Activated CD4-positive, alpha-beta memory T cell treated with anti-CD3 and anti-CD28 coated beads for 36 hours (primary cell): ENCODE results near the gene KCTD16. TPM values are rescaled to one million over a fixed set of nuclear protein-coding genes. Genes with fewer than 3 reads are reported as not detected.

Experiments
- CTCF ChIA-PET: fragments of 350-600 bp; sonication (Branson Sonifier 250); formaldehyde crosslinking; loops from one replicate; lab custom pipeline; 2021; ENCODE audit warnings: antibody characterized with exemption, inconsistent platforms; lab: Charles Lee
- POLR2A ChIA-PET: fragments of 350-600 bp; sonication (Branson Sonifier 250); formaldehyde crosslinking; loops from one replicate; lab custom pipeline; 2021; ENCODE audit warnings: antibody characterized with exemption; lab: Charles Lee
- DNase-seq: peaks from one replicate; pipeline ENCODE4 v3.0.0-alpha.2; 2020
- H3K27ac Mint-ChIP-seq: one replicate; pipeline ENCODE4 v1.8.0; 2021; ENCODE audit warnings: mixed read lengths
- H3K27me3 Mint-ChIP-seq: one replicate; pipeline ENCODE4 v1.8.0; 2021; ENCODE audit warnings: mixed read lengths
- H3K36me3 Mint-ChIP-seq: one replicate; pipeline ENCODE4 v1.8.0; 2021; ENCODE audit warnings: mixed read lengths
- H3K4me1 Mint-ChIP-seq: one replicate; pipeline ENCODE4 v1.8.0; 2021; ENCODE audit warnings: low read depth, mixed read lengths
- H3K4me3 Mint-ChIP-seq: one replicate; pipeline ENCODE4 v1.8.0; 2021; ENCODE audit warnings: mild to moderate bottlenecking, mixed read lengths
- H3K9me3 Mint-ChIP-seq: one replicate; pipeline ENCODE4 v1.8.0; 2021; ENCODE audit warnings: mixed read lengths
- intact Hi-C: fragments of 100-400 bp; cut with micrococcal nuclease; formaldehyde crosslinking; loops from one replicate; pipeline ENCODE4 v1.15.1; 2023
- total RNA-seq, 2 experiments: library from RNA; stranded (reverse); gene quantifications; one replicate each; pipeline ENCODE4 v1.2.3, GENCODE V29; 2021

Gene KCTD16
- total RNA-seq, 2 experiments from 2014 or later: 0.24 to 0.27 TPM

DNA sequence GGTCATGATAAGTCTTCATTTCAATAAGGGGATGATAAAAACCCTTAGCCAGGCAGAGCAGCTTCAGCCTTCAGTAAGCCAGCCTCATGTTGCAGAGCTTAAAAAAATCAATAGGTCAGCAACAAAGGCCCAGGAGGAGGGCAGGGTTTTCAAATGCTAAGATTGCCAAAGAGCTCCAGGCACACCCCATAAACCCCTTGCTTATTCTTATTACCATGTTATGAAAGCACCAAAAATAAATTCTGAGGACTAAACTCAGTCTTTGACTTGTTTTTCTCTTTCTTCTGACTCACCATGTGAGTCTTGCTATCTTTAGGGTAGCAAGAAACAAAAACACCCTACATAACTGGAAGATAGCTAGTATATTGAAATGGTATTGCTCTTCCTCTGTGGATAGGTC, 317.1 kb downstream of the KCTD16 start:
- ChIA-PET POLR2A (no interaction called here), CTCF (no interaction called here)
- Mint-ChIP-seq H3K27me3 (no peaks in the 10 kb centered on the region), H3K4me3 (no peak overlapping the region), H3K4me1 (no peaks in the 10 kb centered on the region), H3K9me3 (peaks cover 5% of the 10 kb centered on the region), H3K27ac (no peak overlapping the region), H3K36me3 (no peaks in the 10 kb centered on the region)
- intact Hi-C loops: no loop called here
- DNase-seq: no peak

- CTCF ChIA-PET: no interaction called here
- no peaks in the 10 kb centered on the region for H3K4me1 Mint-ChIP-seq
- intact Hi-C loops: no loop called here
- no peaks in the 10 kb centered on the region for H3K36me3 Mint-ChIP-seq
- no peaks in the 10 kb centered on the region for H3K27me3 Mint-ChIP-seq
- no peak for DNase-seq
- H3K27ac Mint-ChIP-seq: no peak overlapping the region
- no peak overlapping the region for H3K4me3 Mint-ChIP-seq
- POLR2A ChIA-PET: no interaction called here
- H3K9me3 Mint-ChIP-seq: peaks cover 6% of the 10 kb centered on the region
These were observed 332.4 kb downstream of the KCTD16 start for GRCh38 chr5:144503123-144503522.

- ChIA-PET POLR2A (no interaction called here), CTCF (no interaction called here)
- DNase-seq: no peak
- intact Hi-C loops: no loop called here
- H3K36me3 Mint-ChIP-seq: no peaks in the 10 kb centered on the region
- no peak overlapping the region for H3K27ac Mint-ChIP-seq
- H3K27me3 Mint-ChIP-seq: no peaks in the 10 kb centered on the region
- H3K4me3 Mint-ChIP-seq: no peak overlapping the region
- no peaks in the 10 kb centered on the region for H3K4me1 Mint-ChIP-seq
- peaks cover 6% of the 10 kb centered on the region for H3K9me3 Mint-ChIP-seq
These were observed 334.4 kb downstream of the KCTD16 start for GRCh38 chr5:144504929-144505577.

DNA sequence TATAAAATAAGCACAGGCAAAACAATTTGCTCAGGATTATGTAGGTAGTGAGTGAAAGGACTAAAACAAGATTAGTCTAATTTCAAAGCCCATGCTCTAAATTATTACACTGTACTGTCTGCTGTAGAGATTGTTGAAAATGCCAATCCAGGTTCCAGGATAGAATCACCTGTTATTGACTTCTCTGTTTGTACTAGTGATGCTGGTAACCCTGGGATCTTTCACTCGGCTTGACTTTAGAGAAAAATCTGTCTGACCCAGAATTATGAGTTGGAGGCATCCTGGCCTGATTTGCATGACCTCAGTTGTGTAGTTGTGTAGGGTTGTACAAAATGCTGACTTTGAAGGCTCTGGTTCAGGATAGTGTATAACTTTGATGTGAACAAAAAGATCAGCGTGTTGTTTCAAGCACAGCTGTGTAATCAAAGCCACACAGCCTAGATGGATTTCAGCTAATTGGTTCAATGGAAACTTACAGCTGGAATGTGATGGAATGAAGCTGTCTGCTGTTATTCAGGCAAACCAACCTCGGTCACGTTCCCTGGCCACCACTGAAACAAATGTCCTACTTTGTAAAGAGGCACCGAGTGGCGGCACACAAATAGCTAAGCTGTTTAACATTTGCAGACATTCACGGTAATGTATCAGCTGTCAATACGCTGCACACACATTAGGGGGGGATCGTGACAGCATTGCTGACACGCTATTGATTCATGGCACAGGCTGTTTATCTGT, 340.3 kb downstream of the KCTD16 start:
- CTCF ChIA-PET: no interaction called here
- intact Hi-C loops: no loop called here
- no peak overlapping the region for H3K27ac Mint-ChIP-seq
- H3K36me3 Mint-ChIP-seq: no peaks in the 10 kb centered on the region
- peaks cover 6% of the 10 kb centered on the region for H3K9me3 Mint-ChIP-seq
- DNase-seq: no peak
- no peak overlapping the region for H3K4me3 Mint-ChIP-seq
- H3K27me3 Mint-ChIP-seq: no peaks in the 10 kb centered on the region
- POLR2A ChIA-PET: no interaction called here
- no peaks in the 10 kb centered on the region for H3K4me1 Mint-ChIP-seq

- CTCF ChIA-PET: no interaction called here
- Mint-ChIP-seq H3K27ac (no peak overlapping the region), H3K4me3 (no peak overlapping the region), H3K36me3 (no peaks in the 10 kb centered on the region), H3K27me3 (no peaks in the 10 kb centered on the region), H3K9me3 (peaks cover 5% of the 10 kb centered on the region), H3K4me1 (no peaks in the 10 kb centered on the region)
- POLR2A ChIA-PET: no interaction called here
- intact Hi-C loops: no loop called here
- no peak for DNase-seq
These were observed 341.0 kb downstream of the KCTD16 start for GRCh38 chr5:144511580-144512072.

- no peak for DNase-seq
- Mint-ChIP-seq H3K27me3 (no peaks in the 10 kb centered on the region), H3K4me1 (no peaks in the 10 kb centered on the region), H3K9me3 (peaks cover 3% of the 10 kb centered on the region), H3K4me3 (no peak overlapping the region), H3K36me3 (no peaks in the 10 kb centered on the region), H3K27ac (no peak overlapping the region)
- POLR2A ChIA-PET: no interaction called here
- CTCF ChIA-PET: no interaction called here
- intact Hi-C loops: no loop called here
These were observed 352.0 kb downstream of the KCTD16 start for GRCh38 chr5:144522698-144523097.

- Mint-ChIP-seq H3K27ac (no peak overlapping the region), H3K36me3 (no peaks in the 10 kb centered on the region), H3K27me3 (no peaks in the 10 kb centered on the region), H3K4me1 (no peaks in the 10 kb centered on the region), H3K9me3 (peaks cover 6% of the 10 kb centered on the region), H3K4me3 (no peak overlapping the region)
- intact Hi-C loops: no loop called here
- ChIA-PET CTCF (no interaction called here), POLR2A (no interaction called here)
- DNase-seq: no peak
These were observed 354.3 kb downstream of the KCTD16 start for GRCh38 chr5:144525000-144525399.

DNA sequence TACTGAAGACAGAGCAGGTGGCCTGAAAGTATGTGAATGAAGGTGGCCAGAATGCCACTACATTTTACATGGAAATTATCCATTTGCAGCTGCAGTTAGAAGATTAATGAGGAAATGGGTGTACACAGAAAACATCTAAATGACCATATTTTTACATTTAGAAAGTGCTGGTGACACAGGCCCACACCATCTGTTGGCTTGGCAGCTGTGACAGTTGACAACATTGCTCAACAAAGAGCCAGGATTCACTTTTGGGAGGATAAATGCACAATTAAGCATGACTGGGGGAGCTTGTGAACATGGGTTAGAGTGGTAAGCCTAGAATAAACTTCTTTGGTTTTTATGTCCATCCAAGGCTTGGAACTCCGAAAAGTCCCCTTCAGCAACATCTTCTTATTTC, 360.5 kb downstream of the KCTD16 start:
- no peaks in the 10 kb centered on the region for H3K27me3 Mint-ChIP-seq
- ChIA-PET POLR2A (no interaction called here), CTCF (no interaction called here)
- H3K9me3 Mint-ChIP-seq: peaks cover 25% of the 10 kb centered on the region
- H3K4me1 Mint-ChIP-seq: no peaks in the 10 kb centered on the region
- DNase-seq: no peak
- H3K36me3 Mint-ChIP-seq: no peaks in the 10 kb centered on the region
- H3K27ac Mint-ChIP-seq: no peak overlapping the region
- H3K4me3 Mint-ChIP-seq: no peak overlapping the region
- intact Hi-C loops: no loop called here

Other genes starting within 250 kb of the KCTD16 start
- 10 to 100 TPM; 41.4 to 42.1 TPM for gene YIPF5, start 214 bp upstream of the KCTD16 start, total RNA-seq